NCI-H446 treated with DMSO at 0.1 percent for 48 hours (cell line): ENCODE results near the gene GEMIN5.

ENCODE experiments used
- DNase-seq: peaks from one replicate; lab custom pipeline; 2025; lab: John Stamatoyannopoulos, UW

GEMIN5 gene

DNA sequence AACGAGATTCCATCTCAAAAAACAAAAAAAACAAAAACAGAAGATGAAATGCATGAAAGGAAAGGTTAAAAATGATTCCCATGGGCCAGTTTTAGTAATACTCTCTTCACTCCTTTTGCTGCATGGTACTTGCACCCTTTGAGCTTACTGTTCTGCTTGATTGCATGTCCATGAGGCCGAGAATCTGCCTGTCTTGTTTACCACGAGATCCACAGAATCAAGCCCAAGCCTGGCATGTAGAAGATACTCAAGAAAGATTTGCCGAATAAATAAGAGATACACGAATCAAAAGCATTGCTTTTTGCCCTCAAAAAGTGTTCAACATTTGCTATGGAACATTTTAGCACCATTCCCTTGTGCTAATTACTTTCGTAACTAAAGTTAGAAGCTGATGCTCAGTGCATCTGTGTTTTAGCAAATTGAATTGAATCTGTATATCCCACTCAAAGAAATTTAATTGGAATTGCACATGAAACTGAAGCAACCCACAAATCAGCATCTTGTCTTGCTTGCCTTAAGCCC is 88.7 kb downstream of the GEMIN5 start:
- no peak for DNase-seq

DNA sequence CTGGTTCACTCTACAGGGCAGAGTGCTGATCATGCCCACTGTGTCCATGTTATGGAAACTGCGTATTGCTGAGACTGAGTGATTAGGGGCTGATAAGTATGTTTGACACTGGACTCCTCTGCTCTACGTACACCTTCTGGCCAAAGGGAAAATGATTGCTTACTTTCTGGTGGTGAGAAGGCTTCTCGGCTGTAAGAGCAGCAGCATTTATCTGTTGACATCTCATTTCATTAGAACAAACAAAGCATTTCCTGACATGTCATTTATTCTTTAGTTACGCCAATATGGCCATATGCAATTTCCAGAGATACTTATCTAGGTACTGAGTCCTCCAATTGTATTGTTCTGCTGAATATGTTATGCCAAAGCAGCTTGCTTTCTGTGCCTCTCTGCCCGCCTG is 93.2 kb downstream of the GEMIN5 start:
- DNase-seq, result no peak

DNA sequence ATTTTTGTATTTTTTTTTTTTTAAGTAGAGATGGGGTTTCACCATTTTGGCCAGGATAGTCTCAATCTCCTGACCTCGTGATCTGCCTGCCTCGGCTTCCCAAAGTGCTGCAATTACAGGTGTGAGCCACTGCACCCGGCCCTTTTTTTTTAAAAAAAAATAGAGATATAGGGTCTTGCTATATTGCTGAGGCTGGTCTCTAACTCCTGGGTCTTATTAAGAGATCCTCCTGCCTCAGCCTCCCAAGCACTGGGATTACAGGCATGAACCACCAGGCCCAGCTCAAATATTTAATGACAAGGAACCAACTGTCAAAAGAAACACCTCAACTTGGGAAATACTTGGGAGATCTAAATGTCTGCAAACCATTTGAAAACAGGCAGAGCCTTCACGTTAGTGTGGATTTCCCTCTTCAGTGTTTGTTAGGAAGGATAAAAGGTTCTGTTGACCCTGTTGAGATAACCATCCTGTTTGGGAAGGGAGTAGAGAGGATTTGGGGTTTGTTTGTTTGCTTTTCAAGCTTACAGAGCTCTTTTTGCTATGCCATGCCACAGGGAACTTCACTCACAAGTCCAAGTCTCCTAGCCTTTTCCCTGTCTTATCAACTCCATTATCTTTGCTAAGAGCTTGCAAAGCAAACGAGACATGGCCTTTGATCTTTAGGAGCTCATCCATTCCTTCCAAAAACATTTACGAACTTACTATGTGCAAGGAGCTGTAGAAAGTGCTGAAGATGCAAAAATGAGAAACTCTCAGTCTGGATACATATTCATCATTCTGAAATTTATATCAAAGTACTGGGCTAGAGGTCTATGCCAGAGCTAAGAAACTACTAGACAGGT is 95.1 kb downstream of the GEMIN5 start:
- no peak for DNase-seq

DNA sequence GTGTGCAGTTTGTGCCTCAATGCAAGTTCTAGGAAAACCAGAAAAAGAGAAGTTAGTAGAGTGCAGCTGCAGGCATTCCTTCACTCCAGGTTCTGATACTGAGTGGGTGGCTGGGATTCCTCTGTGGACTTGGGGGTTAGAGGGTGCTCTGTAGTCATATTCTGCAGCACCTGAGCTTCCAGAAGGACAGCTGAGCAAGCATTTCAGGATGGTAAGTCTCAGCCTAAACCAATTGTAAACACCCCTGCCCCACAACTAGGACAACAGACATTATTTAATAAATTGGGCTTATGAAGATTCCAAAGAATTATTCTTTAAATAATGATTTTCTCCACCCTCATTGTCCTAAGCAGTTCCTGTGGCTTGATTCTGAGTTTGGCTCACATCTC is 96.7 kb downstream of the GEMIN5 start:
- no peak for DNase-seq

DNA sequence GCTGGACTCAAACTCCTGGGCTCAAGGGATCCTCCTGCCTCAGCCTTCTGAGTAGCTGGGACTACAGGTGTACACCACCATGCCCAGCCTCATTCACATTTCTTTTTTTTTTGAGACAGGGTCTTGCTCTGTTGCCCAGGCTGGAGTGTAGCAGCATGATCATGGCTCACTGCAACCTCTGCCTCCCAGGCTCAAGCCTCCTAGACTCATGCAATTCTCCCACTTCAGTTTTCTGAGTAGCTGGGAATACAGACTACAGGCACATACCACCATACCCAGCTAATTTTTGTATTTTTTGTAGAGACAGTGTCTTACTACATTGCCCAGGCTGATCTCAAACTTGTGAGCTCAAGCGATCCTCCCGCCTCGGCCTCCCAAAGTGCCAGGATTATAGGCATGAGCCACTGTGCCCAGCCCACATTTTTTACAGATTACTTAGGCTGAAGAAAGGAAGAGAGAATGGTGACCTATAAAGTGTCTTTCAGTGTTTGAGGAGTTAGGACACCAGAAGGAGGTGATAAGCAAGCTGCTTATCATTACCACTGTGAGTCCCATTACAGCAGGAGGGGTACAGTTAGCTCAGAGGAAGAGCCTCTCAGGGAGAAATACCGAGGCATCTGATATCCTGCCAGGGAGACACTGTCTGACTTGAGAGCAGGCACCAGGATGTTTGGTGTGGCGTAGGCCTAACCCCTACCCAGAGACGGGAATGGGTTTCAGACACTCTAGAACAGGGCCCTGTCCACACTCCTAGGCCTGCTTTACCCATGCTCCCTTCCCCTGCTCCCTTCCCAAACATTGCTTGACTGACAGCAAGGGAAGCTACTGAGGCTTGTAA is 97.4 kb downstream of the GEMIN5 start:
- no peak for DNase-seq
